ENCODE data around the gene DENND2D.

The DENND2D gene

DNA sequence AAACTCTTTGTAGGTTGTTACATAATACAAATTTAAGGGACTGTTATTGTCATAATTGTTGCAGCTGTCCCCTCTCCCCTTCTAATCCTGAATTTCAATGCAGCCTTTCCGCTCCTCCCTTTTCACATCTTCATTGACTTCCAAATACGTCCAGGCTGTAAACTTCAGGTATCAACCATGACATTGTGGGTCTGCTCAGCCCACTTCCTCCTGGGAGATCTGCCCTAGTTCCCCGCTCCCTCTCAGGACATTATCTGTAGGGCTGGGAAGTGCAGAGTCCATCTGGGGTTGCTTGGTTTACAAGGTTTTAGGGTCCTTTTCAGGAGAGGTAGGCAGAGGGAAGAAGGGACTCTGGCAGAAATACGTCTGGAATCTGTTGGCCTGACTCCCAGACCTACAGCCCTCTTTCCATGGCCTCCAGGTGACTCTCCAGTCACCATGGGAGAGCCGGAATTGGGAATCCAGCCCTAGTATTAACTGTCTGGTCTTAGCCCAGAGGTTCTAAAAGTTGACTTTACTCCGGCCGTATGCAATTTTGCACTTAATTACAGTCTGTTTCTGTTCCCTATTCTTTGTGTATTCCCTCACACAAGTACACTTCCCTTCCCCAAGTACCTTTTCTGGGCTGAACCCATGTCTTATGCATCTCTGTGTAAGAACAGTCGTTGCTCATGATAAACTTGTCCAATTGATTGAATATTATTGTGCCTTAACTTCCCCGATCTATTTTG is 4.7 kb upstream of the DENND2D start:
- no peak for DNase-seq (ENCODE audit: low read depth, low spot score)
- H3K27ac ChIP-seq = peak overlapping the region; percentile 79

GRCh38 chr1:111204201-111204982 is 3.9 kb upstream of the DENND2D start:
- H3K27ac ChIP-seq = peak overlapping the region; percentile 79
- DNase-seq (ENCODE audit: low read depth, low spot score) = no peak

DNA sequence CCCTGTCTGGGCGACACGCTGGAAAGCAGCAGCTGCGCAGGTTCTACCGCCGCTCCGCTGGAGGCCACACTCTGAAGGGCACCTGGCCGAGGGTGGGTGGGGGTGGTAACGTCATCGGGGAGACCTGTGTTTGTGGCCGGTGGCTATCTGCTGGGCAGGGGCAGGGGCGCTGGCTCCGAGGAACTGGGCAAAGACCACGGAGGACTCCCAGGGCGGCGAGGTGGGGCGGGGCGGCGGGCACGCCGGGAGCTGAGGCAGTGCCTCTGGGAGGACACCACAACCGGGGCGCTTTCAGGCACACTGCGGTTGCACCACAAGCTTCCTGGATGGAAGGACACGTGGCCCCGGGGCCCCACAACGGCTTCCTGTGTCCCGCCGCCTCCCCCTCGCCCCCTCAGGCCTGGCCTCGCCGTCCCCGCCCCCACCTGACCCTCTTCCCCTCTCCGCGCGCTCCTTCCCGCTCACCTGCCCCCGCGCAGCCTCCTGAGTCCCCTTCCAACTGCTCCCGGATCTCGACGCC is 3.3 kb upstream of the DENND2D start:
- no peak for DNase-seq (ENCODE audit: low read depth, low spot score)

DNA sequence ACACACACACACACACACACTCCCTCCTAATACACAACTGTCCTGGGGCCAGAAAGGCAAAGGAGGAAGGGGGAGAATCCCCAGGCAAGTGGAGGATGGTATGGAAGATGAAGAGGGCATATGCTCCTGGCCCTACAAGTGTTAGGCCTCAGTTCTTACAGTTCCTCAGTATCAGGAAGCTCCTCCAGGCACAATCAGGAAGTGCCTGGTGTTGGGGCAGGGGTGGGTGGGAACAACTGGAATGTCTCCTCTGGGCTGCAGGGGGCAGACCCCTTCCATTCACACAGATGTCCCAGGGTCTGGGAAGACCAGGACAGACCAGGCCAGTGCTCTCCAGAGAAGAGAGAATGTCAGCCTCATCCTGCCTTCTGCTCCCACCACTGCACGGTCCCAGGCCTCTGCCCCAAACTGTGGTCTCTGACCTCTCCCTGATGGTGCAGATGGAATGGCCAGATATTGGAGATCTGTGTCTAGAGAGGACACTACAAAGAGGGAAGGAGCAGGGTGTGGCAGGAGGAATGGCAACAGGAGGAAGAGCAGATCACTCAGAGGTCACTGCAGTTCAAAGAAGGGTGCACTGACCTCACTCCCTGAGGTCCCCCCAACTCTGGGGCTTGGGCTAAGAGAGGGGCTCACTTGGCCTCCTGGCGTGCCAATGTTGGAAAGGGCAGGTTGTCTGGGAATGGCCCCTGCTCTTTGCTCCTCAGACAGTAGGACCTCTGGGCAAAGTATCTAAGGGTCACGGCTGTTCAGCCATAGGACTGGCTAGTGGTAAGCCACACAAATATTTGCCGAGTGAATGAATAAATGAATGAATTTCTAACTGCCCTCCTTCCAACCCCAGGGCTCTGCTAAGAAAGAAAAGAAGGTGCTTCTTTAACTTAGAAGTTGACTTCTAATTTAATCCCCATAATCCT is 2.5 kb upstream of the DENND2D start:
- no peak for DNase-seq (ENCODE audit: low read depth, low spot score)
- peak overlapping the region; percentile 79 for H3K27ac ChIP-seq

More for the DNA sequence above, 3.3 kb upstream of the DENND2D start:
- H3K27ac ChIP-seq = peak overlapping the region; percentile 79

DNA sequence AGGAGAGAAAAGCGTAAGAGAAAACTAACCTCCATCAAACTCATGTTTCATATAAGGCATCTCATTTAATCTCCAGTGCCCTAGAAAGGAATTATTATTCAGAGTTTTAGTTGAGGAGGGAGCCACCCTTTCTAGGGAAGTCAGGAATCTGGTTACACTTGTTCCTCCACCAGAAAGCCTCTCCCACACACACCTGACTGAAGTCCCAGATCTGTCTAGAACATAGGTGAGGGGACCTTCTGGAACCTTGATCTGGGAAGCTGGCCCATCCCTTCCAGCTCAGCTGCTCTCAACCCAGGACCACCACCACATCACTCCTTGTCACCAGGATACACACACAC is 1.9 kb upstream of the DENND2D start:
- H3K27ac ChIP-seq = peak overlapping the region; percentile 79
- no peak for DNase-seq (ENCODE audit: low read depth, low spot score)

DNA sequence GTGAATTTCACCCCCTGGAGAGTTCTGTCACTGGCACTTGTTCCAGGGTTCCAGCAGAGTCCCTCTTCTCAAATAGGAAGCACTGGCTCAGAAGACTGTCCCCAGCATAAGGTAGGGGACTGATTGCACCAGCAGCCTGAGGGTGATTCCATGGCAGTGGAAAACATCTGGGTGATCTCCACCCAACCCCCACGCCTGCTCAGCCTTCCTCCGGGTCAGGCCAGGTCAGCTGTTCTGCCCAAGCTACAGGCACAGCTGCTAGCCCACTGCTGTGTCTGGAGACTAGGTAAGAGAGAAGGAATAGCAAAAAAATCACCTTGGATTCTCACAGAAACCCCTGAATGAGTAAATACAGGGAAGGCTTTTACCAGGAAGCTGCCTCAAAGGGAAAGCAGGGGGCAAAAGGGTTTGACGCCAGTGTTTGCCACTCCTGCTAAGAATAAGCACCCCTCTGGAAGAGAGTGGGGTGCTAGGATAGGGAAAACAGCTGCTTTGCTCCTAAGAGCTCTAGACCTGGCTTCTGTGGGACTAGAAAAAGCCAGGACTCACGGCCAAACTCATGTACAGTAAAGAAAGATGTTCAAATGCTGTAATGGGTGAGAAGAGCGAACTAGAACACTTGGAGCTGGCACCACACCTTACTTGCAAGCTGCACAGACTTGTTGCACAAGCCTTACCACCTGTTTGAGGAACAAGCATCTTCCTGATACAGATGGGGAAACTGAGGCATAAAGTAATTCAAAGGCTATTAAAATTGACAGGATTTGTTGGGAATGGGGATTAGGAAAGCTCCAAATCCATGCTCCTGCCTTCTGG is 1.0 kb upstream of the DENND2D start:
- peak overlapping the region; percentile 79 for H3K27ac ChIP-seq
- DNase-seq (ENCODE audit: low read depth, low spot score) = no peak

DNA sequence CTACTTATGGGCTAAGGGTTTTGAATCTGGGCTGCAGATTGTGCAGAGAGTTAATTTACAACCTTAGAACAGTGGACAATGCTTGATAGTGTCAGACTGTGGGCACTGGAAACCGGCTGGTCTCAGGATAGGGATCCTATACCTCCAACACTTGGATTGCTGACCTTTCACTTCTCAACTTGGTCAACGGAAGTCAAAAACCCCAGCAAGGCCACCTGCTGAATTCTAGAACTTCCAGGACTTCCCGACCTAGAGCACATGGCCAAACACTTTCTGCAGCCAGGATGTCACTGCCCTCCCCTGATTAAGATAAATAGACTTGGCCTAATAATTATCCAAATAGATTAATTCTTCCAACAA is 336 bp upstream of the DENND2D start:
- peak overlapping the region; percentile 79 for H3K27ac ChIP-seq

GRCh38 chr1:111199329-111199728 is 1.1 kb downstream of the DENND2D start:
- no peak overlapping the region for H3K27ac ChIP-seq

More for the DNA sequence above, 336 bp upstream of the DENND2D start:
- no peak for DNase-seq (ENCODE audit: low read depth, low spot score)

DNA sequence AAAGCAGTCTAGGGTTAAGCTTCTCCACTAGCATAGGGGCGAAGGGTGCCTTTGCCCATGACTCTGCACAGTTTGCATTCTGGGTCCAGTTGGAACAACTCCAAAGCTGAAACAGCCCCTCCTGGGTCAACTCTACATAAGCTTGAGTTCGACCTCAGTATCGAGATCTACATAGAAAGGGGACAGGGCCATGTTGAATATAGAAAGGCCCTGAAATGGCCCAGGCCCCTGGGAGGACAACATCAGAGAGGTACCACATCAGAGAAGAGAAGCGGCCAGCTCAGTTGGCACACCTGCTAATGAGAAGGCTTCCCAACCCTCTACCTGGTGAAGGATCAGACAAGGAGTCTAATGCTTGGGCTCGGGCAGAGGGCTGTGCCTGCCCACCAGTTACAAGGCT is 1.6 kb downstream of the DENND2D start:
- no peak for DNase-seq (ENCODE audit: low read depth, low spot score)
- no peak overlapping the region for H3K27ac ChIP-seq

More at GRCh38 chr1:111199329-111199728, 1.1 kb downstream of the DENND2D start:
- DNase-seq (ENCODE audit: low read depth, low spot score) = no peak

DNA sequence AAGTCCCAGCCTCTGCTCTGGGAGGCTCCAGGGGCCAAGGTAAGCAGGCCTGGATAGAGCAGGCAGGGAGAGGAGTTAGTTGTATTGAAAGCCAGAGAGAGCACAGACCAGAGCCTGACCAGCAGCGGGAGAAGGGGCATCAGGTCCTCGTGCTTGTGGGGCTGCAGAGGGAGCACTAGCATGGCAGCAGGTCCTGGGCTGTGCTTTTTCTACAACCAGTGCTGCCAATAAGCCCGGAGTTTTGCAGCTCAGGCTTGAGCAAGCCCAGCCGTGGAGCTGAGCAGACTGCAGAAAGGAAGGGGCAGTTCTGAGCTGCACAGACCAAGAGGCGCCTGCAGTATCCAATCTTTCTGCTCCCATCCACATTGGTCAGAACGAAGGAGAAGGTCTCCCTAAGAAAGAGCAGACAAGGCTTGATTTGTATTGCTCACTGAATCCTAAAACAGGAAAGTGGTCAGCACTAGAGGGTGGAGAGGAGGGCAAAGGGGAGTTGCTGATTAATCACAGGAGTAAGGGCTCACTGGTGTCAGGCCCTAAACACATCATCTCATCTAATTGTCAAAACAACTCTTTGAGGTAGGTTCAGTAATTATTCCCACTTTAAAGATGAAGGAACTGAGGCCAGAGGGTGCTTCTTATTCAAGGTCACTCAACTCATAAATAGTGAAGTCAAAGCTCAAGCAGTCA is 2.7 kb downstream of the DENND2D start:
- H3K27ac ChIP-seq = no peak overlapping the region
- no peak for DNase-seq (ENCODE audit: low read depth, low spot score)

DNA sequence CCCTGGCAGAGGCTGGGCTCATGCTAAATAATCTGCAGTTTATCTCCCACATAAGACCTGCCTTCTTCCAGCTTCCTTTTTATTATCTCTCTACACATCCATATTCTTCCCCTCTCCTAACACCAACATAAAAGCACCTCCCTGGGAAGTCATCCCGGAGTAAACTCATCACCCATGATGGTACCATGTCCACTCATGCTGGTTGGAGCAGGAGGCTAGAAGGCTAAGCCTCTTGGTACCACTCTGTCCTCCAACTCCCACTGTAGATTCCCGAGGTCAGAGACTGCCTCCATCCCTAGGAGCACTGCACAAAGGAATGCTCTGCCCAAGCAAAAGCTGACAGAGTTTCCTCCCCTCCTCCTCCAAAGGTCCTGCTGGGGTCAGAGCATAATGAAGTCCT is 4.2 kb downstream of the DENND2D start:
- no peak for DNase-seq (ENCODE audit: low read depth, low spot score)
- H3K27ac ChIP-seq = no peak overlapping the region

DNA sequence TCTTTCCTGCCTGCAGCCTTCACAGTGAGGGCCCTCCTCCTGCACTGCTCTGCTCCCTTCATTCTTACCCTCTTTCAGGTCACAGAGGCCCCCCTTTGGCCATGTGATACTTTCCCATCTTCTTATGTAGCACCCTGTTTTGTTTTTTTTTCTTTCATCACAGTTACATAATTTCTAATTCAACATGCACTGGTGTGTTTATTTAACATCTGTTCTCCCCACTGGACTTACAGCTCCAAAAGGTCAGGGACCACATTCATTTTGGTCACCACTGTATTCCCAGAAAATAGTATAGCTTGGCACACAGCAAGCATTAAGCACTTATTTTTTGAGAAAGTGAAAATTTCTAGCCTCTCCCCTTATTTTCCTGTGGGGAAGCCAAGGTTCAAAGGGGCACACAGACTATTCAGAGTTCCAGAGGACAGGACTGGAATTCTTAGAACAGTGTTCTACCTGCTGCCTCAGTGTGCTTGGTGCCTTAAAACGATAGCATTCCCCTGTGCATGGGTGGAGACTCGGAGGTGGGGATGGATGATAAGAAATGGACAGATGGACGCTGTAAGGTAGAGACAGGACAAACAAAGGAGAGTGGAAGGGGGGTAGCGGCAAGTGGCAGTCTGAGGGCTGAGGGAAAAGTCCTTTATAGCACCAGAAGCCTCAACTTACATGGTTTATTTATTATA is 5.3 kb downstream of the DENND2D start:
- H3K27ac ChIP-seq = no peak overlapping the region

GRCh38 chr1:111193712-111194480 is 6.5 kb downstream of the DENND2D start:
- DNase-seq (ENCODE audit: low read depth, low spot score) = no peak
- peak overlapping the region; percentile 70 for H3K27ac ChIP-seq

More for the DNA sequence above, 5.3 kb downstream of the DENND2D start:
- no peak for DNase-seq (ENCODE audit: low read depth, low spot score)

- no peak for DNase-seq (ENCODE audit: low read depth, low spot score)
- peak overlapping the region; percentile 70 for H3K27ac ChIP-seq
Measured at GRCh38 chr1:111192658-111193519, 7.6 kb downstream of the DENND2D start.

DNA sequence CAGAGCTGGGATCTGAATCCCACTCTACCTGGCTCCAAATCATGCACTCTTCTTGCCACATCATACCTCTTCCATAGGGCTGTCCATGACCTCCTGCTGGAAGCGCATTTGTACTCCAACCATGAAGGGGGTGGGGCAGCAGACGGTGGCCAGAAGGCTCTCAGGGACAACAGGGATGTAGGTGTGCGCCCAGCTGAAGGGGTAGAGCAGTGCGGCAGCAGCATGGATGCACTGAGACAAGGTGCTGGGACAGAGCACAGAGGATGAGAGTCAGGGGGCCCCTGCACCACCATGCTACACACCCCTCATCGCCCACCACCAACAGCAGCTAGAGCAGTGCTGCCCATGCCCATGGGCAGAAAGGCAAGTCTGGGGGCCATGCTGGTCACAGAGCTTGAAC is 8.4 kb downstream of the DENND2D start:
- no peak for DNase-seq (ENCODE audit: low read depth, low spot score)
- H3K27ac ChIP-seq = peak overlapping the region; percentile 70

DNA sequence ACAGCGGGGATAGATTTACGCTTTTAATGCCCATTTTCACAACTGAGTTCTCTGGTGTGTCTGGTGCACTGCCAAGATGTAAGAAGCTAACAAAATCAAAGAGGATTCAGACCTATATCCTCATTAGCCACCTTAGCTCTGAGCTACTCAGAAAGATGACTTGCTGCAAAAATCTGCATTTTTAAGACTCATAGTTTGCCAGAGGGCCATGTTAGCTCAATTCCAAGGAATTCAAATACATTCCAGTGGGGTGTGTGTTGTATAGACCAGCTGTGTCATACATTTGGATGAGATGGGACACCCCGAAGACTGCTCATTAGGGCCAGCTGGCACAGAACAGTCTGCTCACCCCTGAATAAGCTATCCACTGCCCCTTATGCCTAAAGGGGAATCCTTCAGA is 8.9 kb downstream of the DENND2D start:
- no peak for DNase-seq (ENCODE audit: low read depth, low spot score)
- peak overlapping the region; percentile 70 for H3K27ac ChIP-seq

DNA sequence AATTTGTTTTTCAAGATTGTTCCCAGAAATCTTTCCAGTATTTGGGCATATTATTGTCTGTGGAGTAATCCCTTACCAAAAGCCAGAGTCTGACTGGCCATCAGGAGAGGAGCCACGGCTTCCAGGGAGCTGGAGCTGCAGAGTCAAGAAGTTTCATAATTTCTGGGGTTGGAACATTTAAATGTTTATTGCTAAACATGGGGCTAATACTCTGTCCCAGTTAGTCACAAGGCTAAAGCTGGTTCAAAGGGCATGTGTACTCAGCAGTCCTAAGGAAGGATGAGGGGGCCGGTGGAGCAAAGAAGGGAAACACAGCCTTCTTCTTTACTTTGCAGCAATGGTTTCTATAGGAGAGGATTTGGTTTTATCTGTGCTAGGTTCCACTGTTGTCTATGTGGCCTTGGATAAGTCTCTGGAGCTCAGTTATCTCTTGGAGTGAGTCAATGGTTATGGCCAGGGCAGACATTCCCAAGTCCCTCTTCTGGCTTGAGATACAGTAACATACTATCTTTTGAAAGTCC is 9.5 kb downstream of the DENND2D start:
- no peak for DNase-seq (ENCODE audit: low read depth, low spot score)
- peak overlapping the region; percentile 70 for H3K27ac ChIP-seq

All from epithelial cell of prostate (primary cell).